Measurements from ENCODE around the gene CDC42BPA. TPM values are rescaled to one million over a fixed set of nuclear protein-coding genes. Genes with fewer than 3 reads are reported as not detected.

CDC42BPA gene
- total and polyA plus RNA-seq, 2 of the 8 experiments (the other 6 are each of a cell fraction or from before 2014, with no cell fraction given) = 7.1 to 28.5 TPM

DNA sequence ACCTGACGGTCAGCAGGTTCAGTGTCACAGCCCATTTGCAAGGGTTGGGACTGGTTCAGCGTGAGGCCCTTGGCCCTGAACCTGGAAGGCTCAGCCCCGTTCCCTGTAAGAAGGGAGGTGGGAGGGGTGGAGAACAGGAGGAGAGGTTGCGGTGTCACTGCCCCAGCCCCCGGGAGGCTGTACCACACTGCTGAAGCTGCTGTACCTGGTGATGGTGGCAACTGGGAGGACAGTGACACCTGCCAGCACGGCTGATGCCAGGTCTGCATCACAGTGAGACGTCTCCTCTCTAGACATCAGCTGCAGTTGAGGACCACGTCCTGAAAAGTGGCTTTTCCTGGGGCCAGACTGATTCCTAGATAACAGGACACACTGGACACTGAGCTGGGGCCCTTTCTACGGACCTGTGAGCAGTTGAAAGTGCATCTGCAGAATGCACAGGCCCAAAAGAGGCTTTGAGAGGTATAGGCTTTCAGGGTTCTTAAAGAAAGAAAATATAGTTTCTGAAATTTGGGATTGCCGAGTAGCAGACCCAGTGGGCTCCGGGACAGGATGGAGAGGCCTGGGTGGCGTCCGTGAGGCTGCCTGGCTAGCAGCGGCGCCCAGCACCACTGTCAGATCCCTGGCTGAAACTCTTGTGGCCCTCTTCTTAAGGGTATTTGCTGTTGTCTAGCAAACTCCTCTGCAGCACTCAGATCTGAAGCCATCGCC lies 330.5 kb downstream of the CDC42BPA start (continued):
- TF ChIP-seq, protein P1, sequence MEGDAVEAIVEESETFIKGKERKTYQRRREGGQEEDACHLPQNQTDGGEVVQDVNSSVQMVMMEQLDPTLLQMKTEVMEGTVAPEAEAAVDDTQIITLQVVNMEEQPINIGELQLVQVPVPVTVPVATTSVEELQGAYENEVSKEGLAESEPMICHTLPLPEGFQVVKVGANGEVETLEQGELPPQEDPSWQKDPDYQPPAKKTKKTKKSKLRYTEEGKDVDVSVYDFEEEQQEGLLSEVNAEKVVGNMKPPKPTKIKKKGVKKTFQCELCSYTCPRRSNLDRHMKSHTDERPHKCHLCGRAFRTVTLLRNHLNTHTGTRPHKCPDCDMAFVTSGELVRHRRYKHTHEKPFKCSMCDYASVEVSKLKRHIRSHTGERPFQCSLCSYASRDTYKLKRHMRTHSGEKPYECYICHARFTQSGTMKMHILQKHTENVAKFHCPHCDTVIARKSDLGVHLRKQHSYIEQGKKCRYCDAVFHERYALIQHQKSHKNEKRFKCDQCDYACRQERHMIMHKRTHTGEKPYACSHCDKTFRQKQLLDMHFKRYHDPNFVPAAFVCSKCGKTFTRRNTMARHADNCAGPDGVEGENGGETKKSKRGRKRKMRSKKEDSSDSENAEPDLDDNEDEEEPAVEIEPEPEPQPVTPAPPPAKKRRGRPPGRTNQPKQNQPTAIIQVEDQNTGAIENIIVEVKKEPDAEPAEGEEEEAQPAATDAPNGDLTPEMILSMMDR (IDR thresholded peaks at IDR 0.05; ENCODE audit: control extremely low read depth in 1 of 3, insufficient read depth in 1 of 3, low read depth in 1 of 3, low read length in 3 of 3) = no peak
- no peak for TF ChIP-seq KDM4A (IDR thresholded peaks at IDR 0.05; ENCODE audit: low read depth, low read length, severe bottlenecking)
- TF ChIP-seq RXRA (IDR thresholded peaks at IDR 0.05; ENCODE audit: insufficient read depth, low read depth, low read length) = no peak

Measured in H1 (cell line).